ENCODE measurements around the gene CCNY. TPM values are rescaled to one million over a fixed set of nuclear protein-coding genes. Genes with fewer than 3 reads are reported as not detected.

CCNY gene
- total and polyA plus RNA-seq, 2 donors (not counting 1 experiment from before 2014, with no cell fraction given): 34.1 to 64.9 TPM

GRCh38 chr10:35495521-35496119 is 159.3 kb downstream of the CCNY start:
- DNase-seq (peak; percentile 50), ATAC-seq (ENCODE audit: low read depth) (peak; percentile 59)
- TF ChIP-seq CTCF (IDR thresholded peaks at IDR 0.05) (no peak), EZH2 (IDR thresholded peaks at IDR 0.05; ENCODE audit: borderline replicate concordance, insufficient read depth, low read depth, low read length, poor library complexity, severe bottlenecking) (no peak)
- peaks cover 80% of the 10 kb centered on the region for H3K4me1 Mint-ChIP-seq
- intact Hi-C loops (cut with micrococcal nuclease): loop anchor here (10.0 kb wide), 1 partner anchor 49 kb away; no protein-coding TSS in a partner anchor
- peak overlapping the region; percentile 58 to 72 for H3K27ac ChIP-seq (ENCODE audit: low read length in 2 of 2)
- H3K4me3 Mint-ChIP-seq: peak overlapping the region; percentile 78
- no peaks in the 10 kb centered on the region for H3K9me3 Mint-ChIP-seq (ENCODE audit: insufficient read depth)
- CTCF ChIA-PET: interaction anchor here (1.9 kb wide), 1 partner anchor 67 kb away, joined by 6 read pairs; no protein-coding TSS in a partner anchor
- H3K4me2 ChIP-seq (replicated peaks; ENCODE audit: low read depth, low read length, poor library complexity, severe bottlenecking): peak overlapping the region; percentile 65
- peak overlapping the region; percentile 29 for H3K9ac ChIP-seq (ENCODE audit: low read length)
- no peaks in the 10 kb centered on the region for H3K27me3 ChIP-seq (replicated peaks in 1 of 4; ENCODE audit: control extremely low read depth in 1 of 4, control insufficient read depth in 3 of 4, insufficient read depth in 4 of 4, low read length in 3 of 4)
- POLR2A ChIA-PET: no interaction called here
- peaks cover 41% of the 10 kb centered on the region for H3K79me2 ChIP-seq (ENCODE audit: control insufficient read depth, insufficient read depth, low read length)
- H3K4me3 ChIP-seq (ENCODE audit: control extremely low read depth in 1 of 5, extremely low read depth in 1 of 5, insufficient read depth in 1 of 5, low read depth in 2 of 5, low read length in 4 of 5): peak overlapping the region in 3 of 5 experiments; percentile 5 to 25 (median 9)
- no peaks in the 10 kb centered on the region for H3K27me3 Mint-ChIP-seq
- H3K36me3 ChIP-seq (replicated peaks in 1 of 2; ENCODE audit: control extremely low read depth in 1 of 2, control insufficient read depth in 1 of 2, extremely low read depth in 1 of 2, insufficient read depth in 2 of 2, low read length in 1 of 2): peaks cover 0 to 3% of the 10 kb centered on the region in 2 experiments
- H3K27ac Mint-ChIP-seq: peak overlapping the region; percentile 78
- H2AFZ ChIP-seq (ENCODE audit: insufficient read depth, low read depth, low read length, poor library complexity, severe bottlenecking): peak overlapping the region; percentile 39
- H3K9me3 ChIP-seq (ENCODE audit: control extremely low read depth in 1 of 3, control insufficient read depth in 2 of 3, insufficient read depth in 1 of 3, low read length in 2 of 3): no peaks in the 10 kb centered on the region
- peaks cover 70 to 74% of the 10 kb centered on the region in 2 donors for H3K4me1 ChIP-seq (ENCODE audit: control insufficient read depth in 2 of 2, insufficient read depth in 2 of 2, low read length in 2 of 2)
- no peaks in the 10 kb centered on the region for H4K20me1 ChIP-seq (ENCODE audit: control insufficient read depth, insufficient read depth, low read length, poor library complexity, severe bottlenecking)
- WGBS (ENCODE audit: insufficient coverage): 29% methylated on average over 3 of the region's 5 CpGs

GRCh38 chr10:35497909-35498308 is 161.6 kb downstream of the CCNY start:
- H4K20me1 ChIP-seq (ENCODE audit: control insufficient read depth, insufficient read depth, low read length, poor library complexity, severe bottlenecking): no peaks in the 10 kb centered on the region
- H3K9ac ChIP-seq (ENCODE audit: low read length): no peak overlapping the region
- TF ChIP-seq EZH2 (IDR thresholded peaks at IDR 0.05; ENCODE audit: borderline replicate concordance, insufficient read depth, low read depth, low read length, poor library complexity, severe bottlenecking): no peak
- no peak for TF ChIP-seq CTCF (IDR thresholded peaks at IDR 0.05)
- POLR2A ChIA-PET: no interaction called here
- H3K9me3 Mint-ChIP-seq (ENCODE audit: insufficient read depth): no peaks in the 10 kb centered on the region
- intact Hi-C loops (cut with micrococcal nuclease): loop anchor here (10.0 kb wide), 1 partner anchor 47 kb away; no protein-coding TSS in a partner anchor
- H2AFZ ChIP-seq (ENCODE audit: insufficient read depth, low read depth, low read length, poor library complexity, severe bottlenecking): no peak overlapping the region
- peak overlapping the region; percentile 76 for H3K27ac Mint-ChIP-seq
- peaks cover 67 to 73% of the 10 kb centered on the region in 2 donors for H3K4me1 ChIP-seq (ENCODE audit: control insufficient read depth in 2 of 2, insufficient read depth in 2 of 2, low read length in 2 of 2)
- H3K36me3 ChIP-seq (replicated peaks in 1 of 2; ENCODE audit: control extremely low read depth in 1 of 2, control insufficient read depth in 1 of 2, extremely low read depth in 1 of 2, insufficient read depth in 2 of 2, low read length in 1 of 2): peaks cover 0 to 4% of the 10 kb centered on the region in 2 experiments
- ATAC-seq (ENCODE audit: low read depth) (no peak), DNase-seq (no peak)
- H3K27me3 Mint-ChIP-seq: no peaks in the 10 kb centered on the region
- WGBS (ENCODE audit: insufficient coverage): 90% methylated on average over 2 of the region's 3 CpGs
- no peaks in the 10 kb centered on the region for H3K9me3 ChIP-seq (ENCODE audit: control extremely low read depth in 1 of 3, control insufficient read depth in 2 of 3, insufficient read depth in 1 of 3, low read length in 2 of 3)
- peaks cover 74% of the 10 kb centered on the region for H3K4me1 Mint-ChIP-seq
- H3K79me2 ChIP-seq (ENCODE audit: control insufficient read depth, insufficient read depth, low read length): peaks cover 49% of the 10 kb centered on the region
- H3K4me3 ChIP-seq (ENCODE audit: control extremely low read depth in 1 of 5, extremely low read depth in 1 of 5, insufficient read depth in 1 of 5, low read depth in 2 of 5, low read length in 4 of 5): no peak overlapping the region
- no peaks in the 10 kb centered on the region for H3K27me3 ChIP-seq (replicated peaks in 1 of 4; ENCODE audit: control extremely low read depth in 1 of 4, control insufficient read depth in 3 of 4, insufficient read depth in 4 of 4, low read length in 3 of 4)
- no peak overlapping the region for H3K27ac ChIP-seq (ENCODE audit: low read length in 2 of 2)
- peak overlapping the region; percentile 59 for H3K4me2 ChIP-seq (replicated peaks; ENCODE audit: low read depth, low read length, poor library complexity, severe bottlenecking)
- CTCF ChIA-PET: no interaction called here
- peak overlapping the region; percentile 40 for H3K4me3 Mint-ChIP-seq
